ENCODE data around the gene CISD2. TPM values are rescaled to one million over a fixed set of nuclear protein-coding genes. Genes with fewer than 3 reads are reported as not detected.
"Not testable (repeated sequence)": the region's sequence is repeated elsewhere in the genome, so short reads cannot be mapped to it uniquely, and the experiment has no call there.

CISD2 gene
- total RNA-seq, 1 donor = 26.4 TPM

- TF ChIP-seq CTCF (IDR thresholded peaks at IDR 0.05; ENCODE audit: extremely low read depth, low read depth, low read length) = no peak
- Histone ChIP-seq H3K4me3 (ENCODE audit: insufficient read depth, low read length) (no peak overlapping the region), H2AFZ (ENCODE audit: low read length) (no peak overlapping the region)
Measured at GRCh38 chr4:102881343-102881742, 12.6 kb downstream of the CISD2 start.

GRCh38 chr4:102883278-102883677 lies 14.5 kb downstream of the CISD2 start:
- H4K20me1 ChIP-seq (ENCODE audit: insufficient read depth, low read length) = no peaks in the 10 kb centered on the region
- no peak overlapping the region for H3K4me2 ChIP-seq (ENCODE audit: insufficient read depth, low read length)
- no peaks in the 10 kb centered on the region for H3K36me3 ChIP-seq (ENCODE audit: insufficient read depth, low read length)
- H2AFZ ChIP-seq (ENCODE audit: low read length) = no peak overlapping the region
- no peaks in the 10 kb centered on the region for H3K9me3 ChIP-seq (ENCODE audit: low read depth, low read length)
- DNase-seq (ENCODE audit: insufficient read length, low spot score, missing footprints) = no peak
- peaks cover 21% of the 10 kb centered on the region for H3K79me2 ChIP-seq (ENCODE audit: insufficient read depth, low read length)
- H3K4me3 ChIP-seq (ENCODE audit: insufficient read depth, low read length) = no peak overlapping the region
- H3K27me3 ChIP-seq (ENCODE audit: insufficient read depth, low read length) = no peaks in the 10 kb centered on the region
- no peak for TF ChIP-seq CTCF (IDR thresholded peaks at IDR 0.05; ENCODE audit: extremely low read depth, low read depth, low read length)
- peaks cover 4% of the 10 kb centered on the region for H3K4me1 ChIP-seq (ENCODE audit: insufficient read depth, low read length)
- H3K27ac ChIP-seq (ENCODE audit: low read depth, low read length) = no peak overlapping the region

More at GRCh38 chr4:102881343-102881742, 12.6 kb downstream of the CISD2 start:
- Histone ChIP-seq H3K27me3 (ENCODE audit: insufficient read depth, low read length) (no peaks in the 10 kb centered on the region), H3K79me2 (ENCODE audit: insufficient read depth, low read length) (peaks cover 27% of the 10 kb centered on the region), H3K36me3 (ENCODE audit: insufficient read depth, low read length) (peaks cover 5% of the 10 kb centered on the region), H4K20me1 (ENCODE audit: insufficient read depth, low read length) (no peaks in the 10 kb centered on the region), H3K27ac (ENCODE audit: low read depth, low read length) (no peak overlapping the region), H3K4me2 (ENCODE audit: insufficient read depth, low read length) (no peak overlapping the region), H3K4me1 (ENCODE audit: insufficient read depth, low read length) (peaks cover 7% of the 10 kb centered on the region), H3K9me3 (ENCODE audit: low read depth, low read length) (no peaks in the 10 kb centered on the region)
- no peak for DNase-seq (ENCODE audit: insufficient read length, low spot score, missing footprints)

GRCh38 chr4:102888570-102888969 lies 19.8 kb downstream of the CISD2 start:
- H3K4me3 ChIP-seq (ENCODE audit: insufficient read depth, low read length); H3K27me3 ChIP-seq (ENCODE audit: insufficient read depth, low read length); H3K27ac ChIP-seq (ENCODE audit: low read depth, low read length); H3K4me1 ChIP-seq (ENCODE audit: insufficient read depth, low read length); H4K20me1 ChIP-seq (ENCODE audit: insufficient read depth, low read length); H3K9me3 ChIP-seq (ENCODE audit: low read depth, low read length); H3K79me2 ChIP-seq (ENCODE audit: insufficient read depth, low read length); H3K4me2 ChIP-seq (ENCODE audit: insufficient read depth, low read length); H3K36me3 ChIP-seq (ENCODE audit: insufficient read depth, low read length); DNase-seq (ENCODE audit: insufficient read length, low spot score, missing footprints); H2AFZ ChIP-seq (ENCODE audit: low read length): not testable (repeated sequence)

GRCh38 chr4:102889866-102890265 lies 21.1 kb downstream of the CISD2 start:
- DNase-seq (ENCODE audit: insufficient read length, low spot score, missing footprints); H3K4me3 ChIP-seq (ENCODE audit: insufficient read depth, low read length); H3K9me3 ChIP-seq (ENCODE audit: low read depth, low read length): not testable (repeated sequence)

GRCh38 chr4:102896547-102896946 lies 27.8 kb downstream of the CISD2 start:
- not testable (repeated sequence) for H3K27ac ChIP-seq (ENCODE audit: low read depth, low read length); H3K27me3 ChIP-seq (ENCODE audit: insufficient read depth, low read length); H2AFZ ChIP-seq (ENCODE audit: low read length); H3K36me3 ChIP-seq (ENCODE audit: insufficient read depth, low read length); DNase-seq (ENCODE audit: insufficient read length, low spot score, missing footprints); H3K4me2 ChIP-seq (ENCODE audit: insufficient read depth, low read length); H3K4me1 ChIP-seq (ENCODE audit: insufficient read depth, low read length); H3K79me2 ChIP-seq (ENCODE audit: insufficient read depth, low read length); H3K4me3 ChIP-seq (ENCODE audit: insufficient read depth, low read length); H3K9me3 ChIP-seq (ENCODE audit: low read depth, low read length); H4K20me1 ChIP-seq (ENCODE audit: insufficient read depth, low read length)

More at GRCh38 chr4:102889866-102890265, 21.1 kb downstream of the CISD2 start:
- H2AFZ ChIP-seq (ENCODE audit: low read length); H4K20me1 ChIP-seq (ENCODE audit: insufficient read depth, low read length); H3K4me1 ChIP-seq (ENCODE audit: insufficient read depth, low read length); H3K4me2 ChIP-seq (ENCODE audit: insufficient read depth, low read length); H3K27me3 ChIP-seq (ENCODE audit: insufficient read depth, low read length); H3K27ac ChIP-seq (ENCODE audit: low read depth, low read length); H3K79me2 ChIP-seq (ENCODE audit: insufficient read depth, low read length); H3K36me3 ChIP-seq (ENCODE audit: insufficient read depth, low read length): not testable (repeated sequence)

- not testable (repeated sequence) for H3K79me2 ChIP-seq (ENCODE audit: insufficient read depth, low read length); DNase-seq (ENCODE audit: insufficient read length, low spot score, missing footprints); H3K4me2 ChIP-seq (ENCODE audit: insufficient read depth, low read length); H4K20me1 ChIP-seq (ENCODE audit: insufficient read depth, low read length); H3K27ac ChIP-seq (ENCODE audit: low read depth, low read length); H3K9me3 ChIP-seq (ENCODE audit: low read depth, low read length); H3K36me3 ChIP-seq (ENCODE audit: insufficient read depth, low read length); H3K4me1 ChIP-seq (ENCODE audit: insufficient read depth, low read length); H3K27me3 ChIP-seq (ENCODE audit: insufficient read depth, low read length); H2AFZ ChIP-seq (ENCODE audit: low read length); H3K4me3 ChIP-seq (ENCODE audit: insufficient read depth, low read length)
Measured at GRCh38 chr4:102897610-102898009, 28.8 kb downstream of the CISD2 start.

Data from osteoblast (primary cell).